Measurements from ENCODE around the gene FAM162B. TPM values are rescaled to one million over a fixed set of nuclear protein-coding genes. Genes with fewer than 3 reads are reported as not detected.

Gene FAM162B
- not detected for total RNA-seq

DNA sequence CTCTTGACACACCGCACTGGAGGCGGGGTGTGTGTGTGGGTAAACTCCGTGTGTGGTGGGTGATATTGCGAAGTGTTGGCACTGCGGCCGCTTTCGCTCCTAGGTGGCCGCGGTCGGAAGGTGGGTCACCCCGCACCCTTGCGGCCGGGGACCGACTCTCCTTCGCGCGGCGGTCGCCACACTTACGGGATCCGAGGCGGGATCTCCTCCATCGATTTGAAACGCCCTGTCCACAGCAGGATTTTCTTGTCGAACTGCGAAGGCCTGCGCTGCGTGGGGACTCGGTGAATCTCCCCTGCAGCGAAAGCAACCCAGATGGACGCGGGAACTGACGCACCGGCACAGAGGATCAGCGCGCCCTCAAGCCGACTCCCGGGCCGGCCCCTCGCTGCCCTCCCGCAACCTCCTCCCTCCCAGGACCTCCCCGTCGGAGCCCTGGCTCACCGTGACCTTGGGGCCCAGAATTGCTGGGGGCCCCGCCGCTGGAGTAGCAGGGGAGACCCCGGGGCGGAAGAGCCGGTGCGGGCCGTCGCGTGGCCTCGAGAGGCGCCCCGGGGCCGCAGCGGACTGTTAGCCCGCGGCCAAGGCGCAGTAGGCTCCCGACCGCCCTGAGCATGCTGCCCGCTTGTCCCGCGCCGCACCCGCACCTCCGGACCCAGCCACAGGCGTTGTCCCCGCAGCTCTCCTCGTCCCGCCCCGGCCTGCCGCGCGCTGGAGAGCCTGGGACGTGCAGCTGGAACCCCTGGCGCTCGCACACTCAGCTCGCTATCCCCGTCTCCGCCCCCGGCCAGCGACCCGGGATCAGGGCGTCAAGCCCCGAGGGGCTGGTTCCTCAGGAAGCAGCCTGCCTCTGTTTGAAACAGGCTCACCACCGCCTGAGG is at the start of gene FAM162B:
FAM162B (minus strand) TSS at position 759 of the 881 bp plus-strand sequence; CDS start at position 616, 143 bp downstream.
- H3K27me3 Mint-ChIP-seq, result peaks cover 43% of the 10 kb centered on the region
- peak; percentile 18 for DNase-seq

GRCh38 chr6:116812051-116812650 is 46.6 kb upstream of the FAM162B start:
- DNase-seq (no peak), ATAC-seq (no peak)
- ChIA-PET POLR2A (no interaction called here), CTCF (no interaction called here)
- Mint-ChIP-seq H3K4me1 (ENCODE audit: low read depth) (no peaks in the 10 kb centered on the region), H3K9me3 (peaks cover 12% of the 10 kb centered on the region), H3K4me3 (no peak overlapping the region), H3K27me3 (peaks cover 11% of the 10 kb centered on the region), H3K36me3 (ENCODE audit: low read depth) (no peaks in the 10 kb centered on the region), H3K27ac (no peak overlapping the region)
- intact Hi-C loops (cut with micrococcal nuclease), result no loop called here
- TF ChIP-seq CTCF (IDR thresholded peaks at IDR 0.05), result no peak

More for the DNA sequence above, at the start of gene FAM162B:
- ATAC-seq, result peak; percentile 39
- peak within 1 kb of the TSS; percentile 40 for H3K4me3 Mint-ChIP-seq
- POLR2A ChIA-PET, result no interaction called here
- H3K36me3 Mint-ChIP-seq (ENCODE audit: low read depth), result no peaks in the 10 kb centered on the region
- H3K9me3 Mint-ChIP-seq, result no peaks in the 10 kb centered on the region
- intact Hi-C loops (cut with micrococcal nuclease), result no loop called here
- no peak within 1 kb of the TSS for H3K27ac Mint-ChIP-seq
- CTCF ChIA-PET, result interaction anchor here (0.8 kb wide), 1 partner anchor 19 kb away, joined by 3 read pairs; no protein-coding TSS in a partner anchor
- no peak for TF ChIP-seq CTCF (IDR thresholded peaks at IDR 0.05)
- peaks cover 5% of the 10 kb centered on the region for H3K4me1 Mint-ChIP-seq (ENCODE audit: low read depth)

DNA sequence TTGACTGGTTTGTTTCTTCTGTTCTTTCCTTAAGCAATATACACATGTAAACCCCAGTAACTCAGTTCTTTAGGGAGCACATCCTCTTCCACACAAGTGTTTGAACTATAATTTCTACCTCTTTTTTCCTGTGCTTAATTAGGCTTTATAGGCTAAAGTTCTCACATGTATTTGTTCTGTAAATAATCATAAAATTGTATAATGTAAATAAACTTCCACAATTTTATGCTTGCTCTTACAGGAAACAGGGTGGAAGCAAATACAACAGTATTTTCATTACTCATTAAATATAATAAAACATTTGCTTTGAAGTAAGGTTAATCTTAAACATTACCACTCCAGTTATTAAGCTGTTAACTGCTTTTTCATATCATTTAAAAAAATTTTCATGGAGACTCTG is 36.5 kb upstream of the FAM162B start:
- Mint-ChIP-seq H3K4me1 (ENCODE audit: low read depth) (no peaks in the 10 kb centered on the region), H3K9me3 (no peaks in the 10 kb centered on the region), H3K36me3 (ENCODE audit: low read depth) (no peaks in the 10 kb centered on the region), H3K27me3 (peaks cover 16% of the 10 kb centered on the region), H3K4me3 (no peak overlapping the region), H3K27ac (no peak overlapping the region)
- TF ChIP-seq CTCF (IDR thresholded peaks at IDR 0.05), result no peak
- ChIA-PET POLR2A (no interaction called here), CTCF (no interaction called here)
- intact Hi-C loops (cut with micrococcal nuclease), result no loop called here
- ATAC-seq, result no peak
- no peak for DNase-seq

GRCh38 chr6:116799945-116800344 is 34.4 kb upstream of the FAM162B start:
- ATAC-seq, result no peak
- H3K4me3 Mint-ChIP-seq, result no peak overlapping the region
- no peaks in the 10 kb centered on the region for H3K4me1 Mint-ChIP-seq (ENCODE audit: low read depth)
- no peak for TF ChIP-seq CTCF (IDR thresholded peaks at IDR 0.05)
- POLR2A ChIA-PET, result no interaction called here
- H3K36me3 Mint-ChIP-seq (ENCODE audit: low read depth), result no peaks in the 10 kb centered on the region
- DNase-seq, result no peak
- H3K27ac Mint-ChIP-seq, result no peak overlapping the region
- intact Hi-C loops (cut with micrococcal nuclease), result no loop called here
- no peaks in the 10 kb centered on the region for H3K9me3 Mint-ChIP-seq
- CTCF ChIA-PET, result no interaction called here
- peaks cover 16% of the 10 kb centered on the region for H3K27me3 Mint-ChIP-seq

GRCh38 chr6:116797585-116797984 is 32.1 kb upstream of the FAM162B start:
- peaks cover 11% of the 10 kb centered on the region for H3K27me3 Mint-ChIP-seq
- no peak overlapping the region for H3K4me3 Mint-ChIP-seq
- CTCF ChIA-PET, result no interaction called here
- TF ChIP-seq CTCF (IDR thresholded peaks at IDR 0.05), result no peak
- intact Hi-C loops (cut with micrococcal nuclease), result no loop called here
- H3K36me3 Mint-ChIP-seq (ENCODE audit: low read depth), result no peaks in the 10 kb centered on the region
- ATAC-seq (no peak), DNase-seq (no peak)
- POLR2A ChIA-PET, result no interaction called here
- no peak overlapping the region for H3K27ac Mint-ChIP-seq
- H3K9me3 Mint-ChIP-seq, result no peaks in the 10 kb centered on the region
- H3K4me1 Mint-ChIP-seq (ENCODE audit: low read depth), result no peaks in the 10 kb centered on the region

Measured in activated CD8-positive, alpha-beta T cell treated with anti-CD3 and anti-CD28 coated beads for 36 hours (primary cell).